Activated T-helper 9 cell treated with anti-CD3 and anti-CD28 coated beads, Interleukin-2, amount 50 U/mL, for 16 hours (primary cell): ENCODE data around the gene ADIPOQ.
"Not testable (repeated sequence)": the region's sequence is repeated elsewhere in the genome, so short reads cannot be mapped to it uniquely, and the experiment has no call there.

Source experiments
- DNase-seq: peaks from one replicate; pipeline ENCODE4 v3.0.0-alpha.2; 2020; ENCODE audit warnings: low read depth

Gene ADIPOQ

DNA sequence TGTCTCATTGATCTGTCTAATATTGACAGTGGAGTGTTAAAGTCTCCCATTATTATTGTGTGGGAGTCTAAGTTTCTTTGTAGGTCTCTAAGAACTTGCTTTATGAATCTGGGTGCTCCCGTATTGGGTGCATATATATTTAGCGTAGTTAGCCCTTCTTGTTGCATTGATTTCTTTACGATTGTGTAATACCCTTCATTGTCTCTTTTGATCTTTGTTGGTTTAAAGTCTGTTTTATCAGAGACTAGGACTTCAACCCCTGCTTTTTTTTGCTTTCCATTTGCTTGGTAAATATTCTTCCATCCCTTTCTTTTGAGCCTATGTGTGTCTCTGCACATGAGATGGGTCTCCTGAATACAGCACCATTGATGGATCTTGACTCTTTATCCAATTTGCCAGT, 64.6 kb downstream of the ADIPOQ start:
- DNase-seq = not testable (repeated sequence)
